BJ (cell line): Measurements from ENCODE around the gene HCAR1. TPM values are rescaled to one million over a fixed set of nuclear protein-coding genes. Genes with fewer than 3 reads are reported as not detected.
"Not testable (repeated sequence)": the region's sequence is repeated elsewhere in the genome, so short reads cannot be mapped to it uniquely, and the experiment has no call there.

Experiments used
- CTCF ChIA-PET: fragments of 350-600 bp; formaldehyde crosslinking; extraction: SDS; loops from one replicate; lab custom pipeline; 2021; ENCODE audit warnings: antibody characterized with exemption, inconsistent platforms; lab: Yijun Ruan, JAX
- POLR2A ChIA-PET: fragments of 300-600 bp; sonication (Branson Sonifier 250); formaldehyde crosslinking; extraction: SDS; loops from one replicate; lab custom pipeline; 2021; ENCODE audit warnings: antibody characterized with exemption; lab: Charles Lee
- DNase-seq: peaks from one replicate; pipeline ENCODE4 v3.0.0-alpha.2; 2011; ENCODE audit warnings: low read depth
- H3K27me3 ChIP-seq: 2 replicates; pipeline ENCODE4 v1.6.0; 2011; ENCODE audit warnings: low read length; ENCODE audit not compliant: control insufficient read depth, insufficient read depth
- H3K36me3 ChIP-seq: 2 replicates; pipeline ENCODE4 v1.5.1; 2011; ENCODE audit warnings: low read length; ENCODE audit not compliant: control insufficient read depth, insufficient read depth
- H3K4me3 ChIP-seq: 2 replicates; pipeline ENCODE4 v1.5.1; 2011; ENCODE audit warnings: low read depth, mild to moderate bottlenecking, control low read depth, low read length
- CTCF ChIP-seq: IDR thresholded peaks from 2 replicates; pipeline ENCODE4 v1.5.1; 2011; ENCODE audit warnings: low read depth, mild to moderate bottlenecking, control low read depth, inconsistent platforms, low read length, moderate library complexity; ENCODE audit not compliant: insufficient read depth
- polyA plus RNA-seq: library from polyadenylated mRNA; depleted of rRNA; stranded (reverse); fragments of >200 nt; gene quantifications from 2 replicates; pipeline ENCODE4 v1.2.3, GENCODE V29; 2011; rRNA removed
- small RNA-seq: library from RNA; depleted of rRNA; stranded (forward); fragments of <200 nt; gene quantifications from one replicate; pipeline ENCODE3, GENCODE V24; 2012; ENCODE audit warnings: low replicate concordance, low read depth; ENCODE audit not compliant: insufficient read length

The HCAR1 gene
- polyA plus RNA-seq, 1 experiment = not detected

- H3K27me3 ChIP-seq = no peaks in the 10 kb centered on the region
- H3K36me3 ChIP-seq = no peaks in the 10 kb centered on the region
- no peak for DNase-seq
- TF ChIP-seq CTCF = no peak
- H3K4me3 ChIP-seq = no peak overlapping the region
- ChIA-PET CTCF (interaction anchor here (1.2 to 1.3 kb wide), 3 partner anchors 29 to 326 kb away, joined by 3 read pairs; no protein-coding TSS in a partner anchor), POLR2A (no interaction called here)
Observed at GRCh38 chr12:122681814-122682213, 48.8 kb downstream of the HCAR1 start.

- DNase-seq, H3K36me3 ChIP-seq: not testable (repeated sequence)
- CTCF ChIA-PET = interaction anchor here (1.2 to 1.3 kb wide), 3 partner anchors 28 to 325 kb away, joined by 3 read pairs; no protein-coding TSS in a partner anchor
Observed at GRCh38 chr12:122680989-122681388, 49.7 kb downstream of the HCAR1 start.

GRCh38 chr12:122676781-122677180 lies 53.9 kb downstream of the HCAR1 start:
- POLR2A ChIA-PET, H3K4me3 ChIP-seq, CTCF ChIA-PET, H3K36me3 ChIP-seq, H3K27me3 ChIP-seq, DNase-seq: not testable (repeated sequence)

More at GRCh38 chr12:122680989-122681388, 49.7 kb downstream of the HCAR1 start:
- H3K27me3 ChIP-seq, POLR2A ChIA-PET, H3K4me3 ChIP-seq: not testable (repeated sequence)

Small RNA genes lying within 50 kb of the gene (small RNA-seq; reads per million reads assigned to genes)
- gene AC026333.2 = not detected
- not detected for gene RF00019

Other genes with a start within 250 kb of the HCAR1 start
- gene ZCCHC8, start 229.9 kb downstream of the HCAR1 start, polyA plus RNA-seq = 12.7 and 15.0 TPM in 2 replicates
- gene RSRC2, start 203.9 kb downstream of the HCAR1 start, polyA plus RNA-seq = 13.4 and 24.3 TPM in 2 replicates
- 12.5 and 13.6 TPM in 2 replicates for gene KNTC1, start 203.6 kb downstream of the HCAR1 start, polyA plus RNA-seq
- gene HCAR2, start 27.5 kb downstream of the HCAR1 start, polyA plus RNA-seq = not detected in 2 replicates
- not detected in 2 replicates for gene HCAR3, start 14.0 kb downstream of the HCAR1 start, polyA plus RNA-seq
- 16.1 and 33.3 TPM in 2 replicates for gene DENR, start 22.0 kb upstream of the HCAR1 start, polyA plus RNA-seq
- gene CCDC62, start 43.7 kb upstream of the HCAR1 start, polyA plus RNA-seq = 0.09 and 0.15 TPM in 2 replicates
- 5.7 and 12.8 TPM in 2 replicates for gene HIP1R, start 104.6 kb upstream of the HCAR1 start, polyA plus RNA-seq
- gene VPS37B, start 165.3 kb upstream of the HCAR1 start, polyA plus RNA-seq = 17.0 and 18.1 TPM in 2 replicates
- gene ABCB9, start 235.6 kb upstream of the HCAR1 start, polyA plus RNA-seq = 3.9 and 6.1 TPM in 2 replicates
- 7.4 and 10.8 TPM in 2 replicates for gene OGFOD2, start 244.4 kb upstream of the HCAR1 start, polyA plus RNA-seq
- gene ARL6IP4, start 249.8 kb upstream of the HCAR1 start, polyA plus RNA-seq = 166 and 190 TPM in 2 replicates